Spinal cord (tissue), 10 donors: ENCODE results near the gene RBMS2. TPM values are rescaled to one million over a fixed set of nuclear protein-coding genes. Genes with fewer than 3 reads are reported as not detected.
"Not testable (repeated sequence)": the region's sequence is repeated elsewhere in the genome, so short reads cannot be mapped to it uniquely, and the experiment has no call there.

Experiments
- DNase-seq, 6 donors: peaks; one replicate each; pipeline versions ENCODE4 v3.0.0 to v3.0.0-alpha.2; 2013 to 2015; ENCODE audit warnings: low spot score in 6 of 6, low read depth in 4 of 6
- H3K27ac ChIP-seq: one replicate; pipeline ENCODE4 v1.5.1; 2013; ENCODE audit warnings: low read depth, low read length, control low read depth
- H3K27me3 ChIP-seq: one replicate; pipeline ENCODE4 v1.6.1; 2013; ENCODE audit warnings: low read length; ENCODE audit not compliant: control insufficient read depth, insufficient read depth
- H3K36me3 ChIP-seq: one replicate; pipeline ENCODE4 v1.6.1; 2013; ENCODE audit warnings: low read length; ENCODE audit not compliant: control insufficient read depth, insufficient read depth
- H3K4me1 ChIP-seq: one replicate; pipeline ENCODE4 v1.6.1; 2013; ENCODE audit warnings: low read length; ENCODE audit not compliant: control insufficient read depth, insufficient read depth
- H3K4me3 ChIP-seq: one replicate; pipeline ENCODE4 v1.5.1; 2013; ENCODE audit warnings: low read depth, low read length, control low read depth
- H3K9me3 ChIP-seq: one replicate; pipeline ENCODE4 v1.6.1; 2013; ENCODE audit warnings: low read length; ENCODE audit not compliant: control insufficient read depth, insufficient read depth
- WGBS: methylation state at CpG from one replicate; pipeline ENCODE4 v1.1.5; 2013; ENCODE audit warnings: missing lambda C conversion rate; ENCODE audit not compliant: insufficient coverage; 5-methylcytosine and 5-hydroxymethylcytosine counted together
- polyA plus RNA-seq, 2 donors: library from polyadenylated mRNA; unstranded; fragments of 120-200 nt; gene quantifications; one replicate each; pipeline ENCODE4 v1.2.1, GENCODE V29; 2013; ENCODE audit not compliant: insufficient read length in 2 of 2
- total RNA-seq, 2 donors: library from RNA; depleted of rRNA in 1 of 2; stranded (reverse); fragments of 120-200 nt in 1 of 2; fragments of >200 nt in 1 of 2; gene quantifications; one replicate each; pipeline versions ENCODE4 v1.2.3 to v1.2.4, GENCODE V29; 2013 to 2014
- donor health status: healthy.

Gene RBMS2
- total and polyA plus RNA-seq, 4 donors = 12.3 to 23.7 (median 16.4) TPM

DNA sequence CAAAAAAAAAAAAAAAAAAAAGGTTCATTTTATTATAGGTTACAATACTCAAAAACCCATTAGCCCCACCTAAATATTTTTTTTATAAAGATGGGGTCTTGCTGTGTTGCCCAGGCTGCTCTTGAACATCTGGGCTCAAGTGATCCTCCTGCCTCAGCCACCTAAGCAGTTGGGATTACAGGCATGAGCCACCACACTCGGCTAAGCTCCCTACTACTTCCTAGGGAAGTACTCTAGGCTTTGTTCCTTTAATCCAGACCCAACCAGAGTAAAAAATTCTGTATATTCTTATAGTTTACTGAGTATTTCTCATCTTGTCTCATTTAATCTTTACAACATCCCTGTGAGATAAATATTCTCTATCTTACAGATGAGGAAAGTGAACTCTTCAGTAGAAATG, 50.7 kb downstream of the RBMS2 start:
- Histone ChIP-seq H3K27me3 (no peaks in the 10 kb centered on the region), H3K27ac (no peak overlapping the region), H3K4me3 (no peak overlapping the region), H3K4me1 (no peaks in the 10 kb centered on the region), H3K9me3 (no peaks in the 10 kb centered on the region), H3K36me3 (peaks cover 13% of the 10 kb centered on the region)
- no CpG with 5 or more reads among the region's 1 CpG for WGBS
- DNase-seq = no peak

DNA sequence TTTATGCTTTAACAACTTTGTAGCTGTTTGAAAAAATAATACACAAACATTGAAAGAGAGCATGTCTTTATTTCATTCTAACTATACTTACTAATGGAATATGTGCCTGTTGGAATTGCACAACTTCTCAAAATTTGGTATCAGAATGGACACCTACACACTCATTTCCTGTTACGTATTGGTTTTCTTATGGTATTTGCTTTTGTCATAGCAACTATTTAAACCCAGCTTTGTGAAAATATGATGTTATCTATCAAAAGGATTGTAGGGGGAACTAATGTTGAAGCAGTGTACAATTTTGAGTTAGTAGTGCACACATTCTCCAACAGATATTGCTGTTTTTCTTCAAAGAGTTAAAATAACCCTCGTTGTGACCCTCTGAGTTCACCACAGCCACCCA, 52.6 kb downstream of the RBMS2 start:
- H3K27ac ChIP-seq = no peak overlapping the region
- H3K4me1 ChIP-seq = no peaks in the 10 kb centered on the region
- no peak for DNase-seq
- H3K9me3 ChIP-seq = no peaks in the 10 kb centered on the region
- H3K4me3 ChIP-seq = no peak overlapping the region
- no peaks in the 10 kb centered on the region for H3K27me3 ChIP-seq
- peaks cover 13% of the 10 kb centered on the region for H3K36me3 ChIP-seq
- no CpG with 5 or more reads among the region's 2 CpGs for WGBS

DNA sequence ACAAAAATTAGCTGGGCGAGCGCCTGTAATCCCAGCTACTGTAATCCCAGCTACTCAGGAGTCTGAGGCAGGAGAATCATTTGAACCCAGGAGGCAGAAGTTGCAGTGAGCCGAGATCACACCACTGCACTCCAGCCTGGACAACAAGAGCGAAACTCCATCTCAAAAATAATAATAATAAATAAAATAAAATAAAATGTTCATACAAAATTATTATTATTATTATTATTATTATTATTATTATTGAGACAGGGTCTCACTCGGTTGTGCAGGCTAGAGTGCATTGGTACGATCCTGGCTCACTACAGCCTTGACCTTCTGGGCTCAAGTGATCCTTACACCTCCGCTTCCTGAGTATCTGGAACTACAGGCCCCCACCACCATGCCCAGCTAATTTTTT, 55.6 kb downstream of the RBMS2 start:
- H3K4me1 ChIP-seq, H3K27ac ChIP-seq, H3K4me3 ChIP-seq, H3K9me3 ChIP-seq, H3K27me3 ChIP-seq, H3K36me3 ChIP-seq, DNase-seq: not testable (repeated sequence)
- no CpG with 5 or more reads among the region's 7 CpGs for WGBS

DNA sequence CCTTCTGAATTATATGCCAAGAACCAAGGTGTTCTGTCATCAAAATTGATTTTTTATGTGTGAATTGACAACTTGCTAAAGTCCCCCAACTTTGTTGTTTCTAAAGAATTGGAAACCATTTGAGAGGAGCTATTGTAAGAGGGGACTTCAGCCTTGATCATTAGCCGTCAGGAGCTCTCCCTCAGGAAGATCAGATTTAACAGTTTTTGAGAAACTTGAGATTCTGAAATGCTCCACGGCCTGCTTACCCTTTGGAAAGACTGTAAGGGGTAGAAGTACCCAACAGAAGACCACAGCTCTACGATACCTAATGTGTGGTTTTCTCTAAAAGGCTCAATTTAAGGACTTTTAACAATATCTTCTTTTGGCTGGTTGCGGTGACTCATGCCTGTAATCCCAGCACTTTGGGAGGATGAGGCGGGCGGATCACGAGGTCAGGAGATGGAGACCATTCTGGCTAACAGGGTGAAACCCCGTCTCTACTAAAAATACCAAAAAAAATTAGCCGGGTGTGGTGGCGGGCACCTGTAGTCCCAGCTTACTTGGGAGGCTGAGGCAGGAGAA, 57.4 kb downstream of the RBMS2 start:
- no peak overlapping the region for H3K4me3 ChIP-seq
- H3K36me3 ChIP-seq = peaks cover 5% of the 10 kb centered on the region
- H3K9me3 ChIP-seq = no peaks in the 10 kb centered on the region
- DNase-seq = no peak
- no peaks in the 10 kb centered on the region for H3K4me1 ChIP-seq
- H3K27ac ChIP-seq = no peak overlapping the region
- whole genome bisulfite sequencing = 100% methylated on average over 1 of the region's 10 CpGs
- H3K27me3 ChIP-seq = no peaks in the 10 kb centered on the region

DNA sequence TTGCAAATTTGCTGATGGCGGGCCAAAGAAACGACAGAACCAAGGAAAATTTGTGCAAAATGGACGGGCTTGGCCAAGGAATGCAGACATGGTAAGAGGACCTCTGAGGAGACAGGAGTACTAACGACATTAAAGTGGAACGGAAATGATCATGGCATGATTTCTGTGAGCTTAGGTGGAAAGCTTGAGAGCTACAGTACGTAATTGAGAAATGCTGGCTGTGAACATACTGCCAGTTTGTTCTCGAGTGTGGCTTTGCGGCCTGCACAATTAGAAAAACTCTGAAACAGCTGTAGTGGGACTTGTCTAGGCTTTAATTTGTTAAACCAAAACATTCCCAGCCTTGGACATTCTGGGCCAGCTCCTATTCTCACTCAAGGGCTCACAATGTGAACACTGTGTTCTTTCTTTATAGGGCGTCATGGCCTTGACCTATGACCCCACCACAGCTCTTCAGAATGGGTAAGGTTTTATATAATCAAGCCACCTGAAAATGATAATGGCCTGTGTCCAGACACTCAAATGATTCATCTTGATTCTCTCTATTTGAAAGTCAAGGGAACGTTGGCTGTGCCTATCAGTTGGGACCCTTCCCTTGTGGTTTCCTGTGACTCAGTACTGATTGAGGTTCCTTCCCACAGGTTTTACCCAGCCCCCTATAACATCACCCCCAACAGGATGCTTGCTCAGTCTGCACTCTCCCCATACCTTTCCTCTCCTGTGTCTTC, 60.0 kb downstream of the RBMS2 start:
- H3K4me3 ChIP-seq = no peak overlapping the region
- peaks cover 3% of the 10 kb centered on the region for H3K36me3 ChIP-seq
- H3K27ac ChIP-seq = no peak overlapping the region
- no peak for DNase-seq
- no peaks in the 10 kb centered on the region for H3K27me3 ChIP-seq
- no peaks in the 10 kb centered on the region for H3K4me1 ChIP-seq
- 73% methylated on average over 9 of the region's 10 CpGs for WGBS
- no peaks in the 10 kb centered on the region for H3K9me3 ChIP-seq

DNA sequence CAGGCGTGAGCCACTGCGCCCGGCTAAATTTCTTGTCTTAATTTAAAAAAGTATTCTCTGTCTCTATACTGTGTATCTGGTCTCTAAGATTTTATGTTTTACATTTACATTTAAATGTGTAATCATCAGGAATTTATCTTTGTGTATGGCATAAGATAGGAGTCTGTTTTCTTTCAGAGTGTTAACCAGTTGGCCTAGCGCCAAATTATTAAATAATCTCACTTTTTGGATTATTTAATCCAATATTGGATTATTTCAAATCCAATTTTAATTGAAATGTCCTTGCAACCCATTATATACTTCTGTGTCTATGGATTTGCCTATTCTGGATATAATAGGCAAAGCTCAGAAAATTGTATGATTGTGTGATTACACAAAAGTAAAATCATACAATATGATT, 63.5 kb downstream of the RBMS2 start:
- H3K36me3 ChIP-seq = peaks cover 16% of the 10 kb centered on the region
- H3K4me3 ChIP-seq = no peak overlapping the region
- no peak for DNase-seq
- WGBS = no CpG with 5 or more reads among the region's 4 CpGs
- no peak overlapping the region for H3K27ac ChIP-seq
- H3K9me3 ChIP-seq = no peaks in the 10 kb centered on the region
- H3K4me1 ChIP-seq = peaks cover 5% of the 10 kb centered on the region
- H3K27me3 ChIP-seq = no peaks in the 10 kb centered on the region

DNA sequence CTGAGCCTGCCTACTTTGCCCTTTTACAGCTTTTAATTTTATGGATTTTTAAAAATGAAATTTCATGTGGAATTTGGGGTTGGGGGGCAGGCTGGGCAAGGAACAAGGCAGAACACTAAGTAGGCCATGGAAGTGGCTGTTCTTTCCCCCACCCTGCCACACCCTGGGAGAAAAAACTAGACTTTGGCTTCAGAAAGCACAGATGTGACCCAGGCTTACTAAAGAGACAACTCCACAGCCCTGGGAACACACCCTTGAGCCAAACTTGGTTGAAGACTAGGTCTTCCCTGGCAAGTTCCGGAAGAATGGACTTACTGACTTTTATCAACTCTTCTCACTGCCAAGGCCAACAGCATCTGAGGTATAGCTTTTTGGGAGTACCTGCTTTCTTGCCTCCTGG, 68.2 kb downstream of the RBMS2 start:
- Histone ChIP-seq H3K9me3 (no peaks in the 10 kb centered on the region), H3K4me3 (no peak overlapping the region), H3K27ac (peak overlapping the region; percentile 81), H3K27me3 (no peaks in the 10 kb centered on the region), H3K4me1 (peaks cover 22% of the 10 kb centered on the region), H3K36me3 (peaks cover 16% of the 10 kb centered on the region)
- WGBS = 86% methylated on average over 1 of the region's 1 CpG
- DNase-seq = no peak

DNA sequence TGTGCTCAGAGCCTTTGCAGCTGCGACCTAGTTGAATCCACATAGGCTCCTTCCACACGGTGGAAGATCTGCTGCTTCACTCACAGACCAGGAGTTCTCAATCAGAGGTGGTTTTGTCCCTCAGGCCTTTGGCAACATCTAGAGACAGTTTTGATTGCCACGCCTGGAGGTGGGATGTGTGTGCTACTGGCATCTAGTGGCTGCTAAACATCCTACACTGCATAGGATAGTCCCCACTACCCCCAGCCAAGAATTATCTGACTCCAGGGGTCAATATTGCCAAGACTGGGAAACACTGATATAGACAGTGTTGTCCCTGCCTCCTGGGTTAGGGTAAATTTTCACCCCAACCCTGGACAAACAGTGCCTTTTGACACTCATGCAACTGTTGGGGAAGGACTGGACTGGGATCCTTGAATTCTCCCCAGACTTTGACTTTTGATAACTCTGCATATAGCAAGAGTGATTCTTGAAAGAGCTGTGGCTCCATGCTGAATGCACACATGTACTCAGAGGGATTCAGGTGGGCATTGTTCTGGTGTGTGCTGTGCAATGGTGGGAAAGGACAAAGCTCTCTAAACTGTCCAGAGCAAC, 68.7 kb downstream of the RBMS2 start:
- Histone ChIP-seq H3K27ac (peak overlapping the region; percentile 81), H3K4me3 (no peak overlapping the region), H3K4me1 (peaks cover 22% of the 10 kb centered on the region), H3K9me3 (no peaks in the 10 kb centered on the region), H3K27me3 (no peaks in the 10 kb centered on the region), H3K36me3 (peaks cover 16% of the 10 kb centered on the region)
- 67% methylated on average over 1 of the region's 3 CpGs for WGBS
- peak in 1 of 6 donors; percentile 25 for DNase-seq

DNA sequence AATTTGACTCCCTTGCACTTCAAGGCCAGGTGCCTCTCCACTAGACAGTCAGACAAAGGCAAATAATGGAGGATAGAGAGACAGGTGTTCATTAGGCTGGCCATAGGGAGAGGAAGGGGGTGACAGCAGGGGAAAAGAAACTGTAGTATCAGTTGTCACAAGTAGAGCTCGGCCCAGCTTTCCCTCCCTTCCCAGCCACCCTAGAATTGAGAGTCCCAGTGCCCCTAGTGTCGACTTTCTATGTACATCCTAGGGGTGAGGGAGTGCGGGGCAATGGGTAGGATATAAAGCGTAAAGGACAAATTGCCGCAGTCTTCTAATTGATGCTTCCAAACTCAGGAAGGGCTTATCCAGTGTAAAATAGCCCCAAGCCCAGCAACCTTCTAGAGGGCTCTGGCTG, 69.5 kb downstream of the RBMS2 start:
- Histone ChIP-seq H3K27me3 (no peaks in the 10 kb centered on the region), H3K9me3 (no peaks in the 10 kb centered on the region), H3K4me1 (peaks cover 22% of the 10 kb centered on the region), H3K27ac (peak overlapping the region; percentile 81), H3K36me3 (peaks cover 16% of the 10 kb centered on the region), H3K4me3 (no peak overlapping the region)
- DNase-seq = no peak
- 83% methylated on average over 1 of the region's 5 CpGs for WGBS

DNA sequence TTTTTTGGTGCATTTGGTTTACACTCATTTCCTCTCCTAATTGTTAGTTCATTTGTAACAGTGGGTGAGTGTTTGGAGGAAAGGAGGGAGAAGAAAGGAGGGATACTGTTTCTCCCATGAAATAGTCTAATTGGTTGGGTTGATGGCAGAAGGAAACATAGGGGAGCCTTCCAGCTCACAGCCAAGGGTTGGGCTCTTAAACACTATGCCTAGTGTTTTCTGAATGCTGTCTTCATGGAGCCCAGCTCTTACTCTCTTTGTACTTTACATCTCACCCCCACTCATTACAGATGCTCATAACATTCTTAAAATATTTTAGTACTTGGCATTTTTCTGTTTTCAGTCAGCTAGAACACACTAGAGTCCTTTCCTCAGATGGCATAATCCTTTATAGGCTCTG, 70.3 kb downstream of the RBMS2 start:
- Histone ChIP-seq H3K4me1 (peaks cover 22% of the 10 kb centered on the region), H3K9me3 (no peaks in the 10 kb centered on the region), H3K27ac (peak overlapping the region; percentile 87), H3K4me3 (no peak overlapping the region), H3K36me3 (peaks cover 18% of the 10 kb centered on the region), H3K27me3 (no peaks in the 10 kb centered on the region)
- DNase-seq = peak in 4 of 6 donors; percentile 7 to 70 (median 26)
